IPS-NIHi11 (cell line): ENCODE data around the gene PCSK5.
A peak's percentile ranks its signal among the peaks of the same experiment; 100 is the strongest.
"Not testable (repeated sequence)": the region's sequence is repeated elsewhere in the genome, so short reads cannot be mapped to it uniquely, and the experiment has no call there.

Experiments used
- DNase-seq: peaks from one replicate; pipeline ENCODE4 v3.0.0; 2012; ENCODE audit warnings: mixed read lengths, low spot score

Gene PCSK5

GRCh38 chr9:75963321-75963720 lies 72.8 kb downstream of the PCSK5 start:
- DNase-seq, result not testable (repeated sequence)

GRCh38 chr9:75964427-75964826 lies 74.0 kb downstream of the PCSK5 start:
- DNase-seq, result peak; percentile 25

- DNase-seq, result no peak
Measured at GRCh38 chr9:75965231-75965630, 74.8 kb downstream of the PCSK5 start.

- no peak for DNase-seq
Measured at GRCh38 chr9:75967556-75967955, 77.1 kb downstream of the PCSK5 start.

- no peak for DNase-seq
Measured at GRCh38 chr9:75974016-75974766, 83.7 kb downstream of the PCSK5 start.

GRCh38 chr9:75975071-75975470 lies 84.6 kb downstream of the PCSK5 start:
- no peak for DNase-seq

- no peak for DNase-seq
Measured at GRCh38 chr9:75976549-75976948, 86.1 kb downstream of the PCSK5 start.

GRCh38 chr9:75979362-75979761 lies 88.9 kb downstream of the PCSK5 start:
- peak; percentile 41 for DNase-seq

GRCh38 chr9:75983319-75984045 lies 93.0 kb downstream of the PCSK5 start:
- no peak for DNase-seq

GRCh38 chr9:75985515-75985914 lies 95.0 kb downstream of the PCSK5 start:
- no peak for DNase-seq

GRCh38 chr9:75988663-75989062 lies 98.2 kb downstream of the PCSK5 start:
- no peak for DNase-seq

GRCh38 chr9:75990156-75990555 lies 99.7 kb downstream of the PCSK5 start:
- no peak for DNase-seq

GRCh38 chr9:75990576-75991304 lies 100.3 kb downstream of the PCSK5 start:
- DNase-seq, result no peak

GRCh38 chr9:75992482-75993206 lies 102.2 kb downstream of the PCSK5 start:
- no peak for DNase-seq

- no peak for DNase-seq
Measured at GRCh38 chr9:75993434-75993833, 103.0 kb downstream of the PCSK5 start.

- DNase-seq, result no peak
Measured at GRCh38 chr9:75995066-75995465, 104.6 kb downstream of the PCSK5 start.

GRCh38 chr9:75996726-75997125 lies 106.3 kb downstream of the PCSK5 start:
- DNase-seq, result no peak

GRCh38 chr9:75997206-75997605 lies 106.7 kb downstream of the PCSK5 start:
- no peak for DNase-seq

- DNase-seq, result no peak
Measured at GRCh38 chr9:75998096-75998780, 107.8 kb downstream of the PCSK5 start.

- no peak for DNase-seq
Measured at GRCh38 chr9:76001459-76001858, 111.0 kb downstream of the PCSK5 start.

GRCh38 chr9:76003041-76003440 lies 112.6 kb downstream of the PCSK5 start:
- DNase-seq, result no peak

GRCh38 chr9:76004526-76004925 lies 114.1 kb downstream of the PCSK5 start:
- no peak for DNase-seq
